HG02759 (cell line): Measurements from ENCODE around the gene MTHFS.
"Not testable (repeated sequence)": the region's sequence is repeated elsewhere in the genome, so short reads cannot be mapped to it uniquely, and the experiment has no call there.

Experiments
- ATAC-seq: cut with Tn5 transposase; IDR thresholded peaks from one replicate; pipeline ENCODE4 v1.9.1; 2021; ENCODE audit warnings: mild to moderate bottlenecking, moderate library complexity; ENCODE audit not compliant: unreplicated experiment

Gene MTHFS

GRCh38 chr15:79896634-79897379 lies at the start of gene MTHFS:
MTHFS (minus strand) TSS chr15:79897014; CDS start chr15:79896988, 26 bp downstream.
- ATAC-seq = peak; percentile 77

DNA sequence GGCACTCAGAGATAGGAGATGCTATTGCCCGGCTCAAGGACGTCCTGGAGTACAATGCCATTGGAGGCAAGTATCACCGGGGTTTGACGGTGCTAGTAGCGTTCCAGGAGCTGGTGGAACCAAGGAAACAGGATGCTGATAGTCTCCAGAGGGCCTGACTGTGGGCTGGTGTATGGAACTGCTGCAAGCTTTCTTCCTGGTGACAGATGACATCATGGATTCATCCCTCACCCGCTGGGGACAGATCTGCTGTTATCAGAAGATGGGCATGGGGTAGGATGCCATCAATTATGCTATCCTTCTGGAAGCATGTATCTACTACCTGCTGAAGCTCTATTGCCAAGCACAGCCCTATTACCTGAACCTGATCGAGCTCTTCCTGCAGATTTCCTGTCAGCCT lies 47.8 kb upstream of the MTHFS start:
- ATAC-seq = no peak

GRCh38 chr15:79943820-79944219 lies 47.0 kb upstream of the MTHFS start:
- peak; percentile 89 for ATAC-seq

DNA sequence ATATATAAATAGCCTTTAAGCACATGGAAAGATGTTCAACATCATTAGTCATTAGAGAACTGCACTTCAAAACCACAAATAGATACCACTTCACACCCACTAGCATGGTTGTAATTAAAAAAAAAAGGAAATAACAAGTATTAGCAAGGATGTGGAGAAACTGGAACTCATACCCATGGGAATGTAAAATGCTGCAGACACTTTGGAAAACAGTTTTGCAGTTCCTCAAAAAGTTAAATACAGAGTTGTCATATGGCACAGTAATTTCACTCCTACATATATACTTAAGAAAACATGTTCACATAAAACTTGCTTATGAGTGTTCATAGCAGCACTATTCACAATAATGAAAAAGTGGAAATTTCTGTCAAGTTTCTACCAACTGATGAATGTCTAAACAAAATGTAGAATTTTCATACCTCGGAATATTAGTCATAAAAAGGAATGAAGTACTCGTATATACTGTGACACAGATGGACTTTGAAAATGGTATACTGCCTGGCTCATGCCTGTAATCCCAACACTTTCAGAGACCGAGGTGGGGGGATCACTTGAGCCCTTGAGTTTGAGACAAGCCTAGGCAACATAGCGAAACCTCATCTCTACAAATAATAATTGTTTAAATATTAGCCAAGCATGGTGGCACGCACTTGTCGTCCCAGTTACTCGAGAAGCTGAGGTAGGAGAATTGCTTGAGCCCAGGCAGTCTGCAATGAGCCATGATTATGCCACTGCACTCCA lies 46.1 kb upstream of the MTHFS start:
- ATAC-seq = no peak

- ATAC-seq = no peak
These were observed 42.6 kb upstream of the MTHFS start for GRCh38 chr15:79939399-79939798.

GRCh38 chr15:79938143-79938542 lies 41.3 kb upstream of the MTHFS start:
- ATAC-seq = no peak

DNA sequence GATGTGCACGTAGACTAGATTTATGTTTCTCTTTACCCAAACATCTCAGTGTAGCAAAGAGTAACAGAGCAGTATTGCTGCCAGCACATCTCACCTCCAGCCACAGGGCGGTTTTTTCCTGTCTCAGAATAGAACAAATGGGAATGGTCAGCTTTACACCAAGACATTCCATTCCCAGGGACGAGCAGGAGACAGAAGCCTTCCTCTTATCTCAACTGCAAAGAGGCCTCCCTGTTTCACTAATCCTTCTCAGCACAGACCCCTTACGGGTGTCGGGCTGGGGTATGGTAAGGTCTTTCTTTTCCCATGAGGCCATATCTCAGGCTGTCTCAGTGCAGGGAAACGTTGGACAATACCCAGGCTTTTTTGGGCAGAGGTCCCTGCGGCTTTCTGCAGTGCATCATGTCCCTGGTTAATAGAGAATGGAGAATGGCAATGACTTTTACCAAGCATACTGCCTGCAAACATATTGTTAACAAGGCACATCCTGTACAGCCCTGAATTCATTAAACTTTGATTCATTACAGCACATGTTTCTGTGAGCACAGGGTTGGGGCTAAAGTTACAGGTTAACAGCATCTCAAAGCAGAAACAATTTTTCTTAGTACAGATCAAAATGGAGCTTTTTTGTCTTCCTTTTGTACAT lies 38.9 kb upstream of the MTHFS start:
- not testable (repeated sequence) for ATAC-seq

- ATAC-seq = no peak
These were observed 36.4 kb upstream of the MTHFS start for GRCh38 chr15:79933231-79933630.

- no peak for ATAC-seq
These were observed 35.6 kb upstream of the MTHFS start for GRCh38 chr15:79932447-79932846.

DNA sequence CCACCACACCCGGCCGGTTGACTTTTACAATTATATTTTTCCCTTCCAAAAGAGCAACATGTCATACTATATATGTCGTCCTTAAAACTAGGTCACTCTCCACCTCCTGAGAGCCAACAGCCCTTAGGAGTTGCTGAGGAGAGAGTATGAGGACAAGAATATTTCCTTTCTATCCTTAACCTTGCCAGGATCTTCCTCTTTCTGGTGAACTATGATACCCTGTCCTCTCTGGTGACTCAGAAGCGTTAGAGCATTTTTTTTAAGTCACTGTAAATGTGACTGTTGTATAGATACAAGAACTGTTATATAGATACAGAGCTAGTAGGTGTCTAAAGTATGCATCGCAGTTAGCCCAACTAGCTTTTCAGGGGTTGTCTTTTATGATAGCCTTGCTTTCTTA lies 33.7 kb upstream of the MTHFS start:
- no peak for ATAC-seq

DNA sequence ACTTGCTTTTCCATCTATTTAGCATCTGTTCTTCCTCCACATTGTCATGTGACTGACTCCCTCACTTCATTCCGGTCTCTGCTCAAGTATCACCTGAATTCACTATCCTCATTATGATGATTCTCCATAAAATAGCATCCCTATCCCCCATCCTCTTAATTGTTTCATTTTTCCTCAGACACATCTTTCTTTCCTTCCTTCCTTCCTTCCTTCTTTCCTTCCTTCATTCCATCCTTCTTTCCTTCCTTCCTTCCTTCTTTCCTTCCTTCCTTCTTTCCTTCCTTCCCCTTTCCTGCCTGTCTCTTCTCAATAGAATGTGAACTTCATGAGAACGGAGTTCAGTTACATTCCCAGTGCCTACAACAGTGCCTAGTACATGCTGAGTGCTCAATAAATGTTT lies 32.6 kb upstream of the MTHFS start:
- ATAC-seq = no peak

- not testable (repeated sequence) for ATAC-seq
These were observed 29.3 kb upstream of the MTHFS start for GRCh38 chr15:79926116-79926515.

GRCh38 chr15:79924379-79924778 lies 27.6 kb upstream of the MTHFS start:
- ATAC-seq = no peak

- peak; percentile 97 for ATAC-seq
These were observed 26.8 kb upstream of the MTHFS start for GRCh38 chr15:79923515-79924169.

DNA sequence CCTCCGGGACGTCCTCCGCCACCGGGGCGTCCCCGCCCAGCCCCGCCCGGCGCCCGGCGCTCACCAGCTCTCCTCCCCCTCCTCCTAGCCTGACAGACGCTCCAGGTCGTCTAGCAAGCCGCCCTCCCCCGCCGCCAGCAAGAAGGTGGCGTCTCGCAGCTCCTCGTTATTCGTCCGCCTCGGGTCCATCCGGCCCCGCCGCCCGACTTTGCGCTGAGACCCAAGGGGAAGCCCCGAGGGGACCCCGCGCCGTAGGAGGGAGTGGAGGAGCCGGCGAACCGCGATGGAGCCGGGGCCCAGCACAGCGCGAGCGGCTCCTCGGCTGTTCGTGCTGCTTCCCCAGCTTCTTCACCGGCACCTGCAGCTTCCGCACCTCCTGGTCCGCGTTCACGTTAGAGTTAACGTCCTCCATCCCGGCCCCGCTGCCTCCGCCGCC lies 26.3 kb upstream of the MTHFS start:
- peak; percentile 46 for ATAC-seq

GRCh38 chr15:79922512-79923078 lies 25.8 kb upstream of the MTHFS start:
- no peak for ATAC-seq

- ATAC-seq = no peak
These were observed 23.1 kb upstream of the MTHFS start for GRCh38 chr15:79919749-79920511.

DNA sequence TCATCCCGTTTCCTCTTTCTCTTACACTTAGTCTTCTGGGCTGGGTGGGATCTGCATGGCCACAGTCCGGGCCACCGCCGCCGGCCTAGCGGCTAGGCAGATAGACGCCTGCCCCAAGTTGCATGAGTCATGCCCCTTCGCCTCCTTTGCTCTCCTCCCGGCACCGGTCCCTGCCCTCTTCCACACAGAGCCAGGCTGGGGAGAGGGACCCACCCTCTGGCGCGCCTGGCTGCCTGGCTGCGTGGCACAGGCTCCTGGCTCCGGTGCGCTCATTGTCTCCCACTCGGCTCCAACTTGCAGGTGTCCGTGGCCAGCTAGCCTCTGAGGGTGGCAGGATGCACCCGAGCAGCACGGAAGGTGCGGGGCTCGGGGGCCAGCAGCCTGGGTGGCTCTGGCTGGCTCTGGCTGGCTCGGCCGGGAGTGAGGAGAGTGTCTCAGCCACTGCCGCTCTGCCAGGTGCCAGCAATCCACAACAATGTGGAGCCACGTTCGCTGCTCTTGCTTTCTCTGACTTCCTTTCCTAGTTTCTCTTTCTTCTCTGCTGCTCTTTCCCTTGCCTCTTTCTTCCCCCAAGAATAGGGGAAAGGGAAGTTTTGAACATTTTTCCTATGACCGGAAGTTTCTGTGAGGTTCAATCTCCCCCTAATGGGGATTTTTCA lies 22.4 kb upstream of the MTHFS start:
- no peak for ATAC-seq

DNA sequence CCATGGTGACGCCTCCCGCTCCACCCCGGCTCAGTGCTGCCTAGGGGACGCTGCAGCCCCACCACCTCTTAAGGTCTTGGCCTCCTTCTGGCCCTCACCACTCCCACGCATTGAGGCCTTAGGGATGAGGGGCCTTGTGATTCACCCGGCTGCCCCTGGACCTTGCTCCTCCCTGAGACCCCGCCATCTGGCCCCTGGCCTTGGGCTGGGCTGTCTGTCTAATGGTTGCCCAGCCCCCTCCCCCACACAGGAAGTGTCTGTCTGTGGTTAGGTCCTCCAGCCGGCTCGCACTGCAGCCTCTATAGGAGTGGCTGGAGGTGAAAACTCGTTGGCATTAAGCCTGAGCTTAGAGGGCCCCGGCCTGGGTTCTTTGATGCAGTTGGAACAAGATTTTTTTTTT lies 21.5 kb upstream of the MTHFS start:
- ATAC-seq = no peak
